Measurements from ENCODE around the gene RIT2.

The RIT2 gene

DNA sequence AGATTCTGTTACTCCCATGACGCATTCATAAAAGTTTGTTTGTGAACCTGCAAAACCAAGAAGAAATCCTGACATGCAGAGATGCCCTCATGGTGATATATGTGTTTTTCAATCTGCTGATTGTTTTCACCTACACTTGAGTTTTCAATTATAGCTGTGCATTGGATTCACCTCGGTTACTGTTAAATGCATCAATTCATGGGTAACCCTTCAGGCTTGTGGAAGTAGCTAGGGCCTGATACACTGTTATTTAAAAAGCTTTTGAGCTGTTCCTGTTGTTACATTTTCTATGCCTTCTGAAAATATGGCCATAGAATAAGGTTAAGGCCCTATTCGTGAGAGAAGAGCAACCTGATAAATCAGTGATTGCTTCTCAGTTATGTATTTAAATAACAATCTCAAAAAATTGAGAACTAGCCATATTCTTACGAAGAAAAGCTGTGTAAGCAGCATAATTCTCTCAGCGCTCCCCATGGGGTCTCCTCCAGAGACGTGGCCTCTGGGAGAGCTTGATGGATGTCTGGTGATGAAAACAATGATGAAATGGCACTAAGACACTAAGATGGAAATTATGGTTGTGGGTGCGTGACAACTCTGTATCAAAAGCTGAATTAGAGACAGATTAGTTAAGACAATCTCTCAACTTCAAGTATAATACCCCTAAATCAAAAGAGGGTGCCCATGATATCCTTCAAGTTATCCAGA lies 60.5 kb downstream of the RIT2 start:
- Histone ChIP-seq H4K20me1 (ENCODE audit: insufficient read depth, low read length) (no peaks in the 10 kb centered on the region), H3K9me3 (ENCODE audit: insufficient read depth, low read length) (no peaks in the 10 kb centered on the region), H2AFZ (ENCODE audit: low read depth, low read length) (no peak overlapping the region), H3K4me3 (ENCODE audit: low read length) (no peak overlapping the region), H3K36me3 (replicated peaks; ENCODE audit: low read depth, low read length) (no peaks in the 10 kb centered on the region), H3K27me3 (ENCODE audit: low read depth, low read length) (no peaks in the 10 kb centered on the region), H3K4me2 (ENCODE audit: low read length) (no peak overlapping the region), H3K4me1 (ENCODE audit: low read length) (no peaks in the 10 kb centered on the region), H3K9ac (ENCODE audit: low read length) (no peak overlapping the region), H3K79me2 (ENCODE audit: low read length) (no peaks in the 10 kb centered on the region), H3K27ac (ENCODE audit: low read length) (no peak overlapping the region)
- TF ChIP-seq EZH2phosphoT487 (IDR thresholded peaks at IDR 0.05; ENCODE audit: low read depth): no peak
- TF ChIP-seq, protein P1, sequence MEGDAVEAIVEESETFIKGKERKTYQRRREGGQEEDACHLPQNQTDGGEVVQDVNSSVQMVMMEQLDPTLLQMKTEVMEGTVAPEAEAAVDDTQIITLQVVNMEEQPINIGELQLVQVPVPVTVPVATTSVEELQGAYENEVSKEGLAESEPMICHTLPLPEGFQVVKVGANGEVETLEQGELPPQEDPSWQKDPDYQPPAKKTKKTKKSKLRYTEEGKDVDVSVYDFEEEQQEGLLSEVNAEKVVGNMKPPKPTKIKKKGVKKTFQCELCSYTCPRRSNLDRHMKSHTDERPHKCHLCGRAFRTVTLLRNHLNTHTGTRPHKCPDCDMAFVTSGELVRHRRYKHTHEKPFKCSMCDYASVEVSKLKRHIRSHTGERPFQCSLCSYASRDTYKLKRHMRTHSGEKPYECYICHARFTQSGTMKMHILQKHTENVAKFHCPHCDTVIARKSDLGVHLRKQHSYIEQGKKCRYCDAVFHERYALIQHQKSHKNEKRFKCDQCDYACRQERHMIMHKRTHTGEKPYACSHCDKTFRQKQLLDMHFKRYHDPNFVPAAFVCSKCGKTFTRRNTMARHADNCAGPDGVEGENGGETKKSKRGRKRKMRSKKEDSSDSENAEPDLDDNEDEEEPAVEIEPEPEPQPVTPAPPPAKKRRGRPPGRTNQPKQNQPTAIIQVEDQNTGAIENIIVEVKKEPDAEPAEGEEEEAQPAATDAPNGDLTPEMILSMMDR (IDR thresholded peaks at IDR 0.05; ENCODE audit: low read depth, low read length): no peak

DNA sequence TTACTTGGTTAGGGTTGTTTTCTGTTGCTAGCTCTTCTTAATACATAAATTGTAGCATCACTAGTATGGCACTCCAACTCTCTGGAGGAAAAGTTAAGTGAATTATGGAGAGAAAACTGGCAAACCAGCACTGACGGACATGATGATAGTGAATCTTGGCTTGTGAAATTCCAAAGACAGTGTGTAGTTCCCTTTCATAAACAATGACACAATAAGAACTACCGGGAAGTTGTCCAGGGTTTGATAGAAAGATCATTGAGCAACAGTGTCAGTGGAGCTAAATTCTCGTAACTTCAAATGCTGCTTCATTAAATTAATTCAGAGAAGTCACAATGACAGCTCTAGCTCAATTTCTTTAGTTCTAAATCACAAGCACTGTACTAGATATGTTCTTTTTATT lies 66.5 kb downstream of the RIT2 start:
- no peak overlapping the region for H3K9ac ChIP-seq (ENCODE audit: low read length)
- no peak overlapping the region for H2AFZ ChIP-seq (ENCODE audit: low read depth, low read length)
- peaks cover 13% of the 10 kb centered on the region for H3K4me1 ChIP-seq (ENCODE audit: low read length)
- no peak overlapping the region for H3K27ac ChIP-seq (ENCODE audit: low read length)
- no peaks in the 10 kb centered on the region for H3K79me2 ChIP-seq (ENCODE audit: low read length)
- no peak overlapping the region for H3K4me3 ChIP-seq (ENCODE audit: low read length)
- no peaks in the 10 kb centered on the region for H4K20me1 ChIP-seq (ENCODE audit: insufficient read depth, low read length)
- no peaks in the 10 kb centered on the region for H3K27me3 ChIP-seq (ENCODE audit: low read depth, low read length)
- H3K4me2 ChIP-seq (ENCODE audit: low read length): no peak overlapping the region
- TF ChIP-seq, protein P1 (IDR thresholded peaks at IDR 0.05; ENCODE audit: low read depth, low read length): no peak
- TF ChIP-seq EZH2phosphoT487 (IDR thresholded peaks at IDR 0.05; ENCODE audit: low read depth): no peak
- no peaks in the 10 kb centered on the region for H3K9me3 ChIP-seq (ENCODE audit: insufficient read depth, low read length)
- H3K36me3 ChIP-seq (replicated peaks; ENCODE audit: low read depth, low read length): no peaks in the 10 kb centered on the region

GRCh38 chr18:43046322-43046721 lies 69.2 kb downstream of the RIT2 start:
- H3K4me3 ChIP-seq (ENCODE audit: low read length): no peak overlapping the region
- H2AFZ ChIP-seq (ENCODE audit: low read depth, low read length): peak overlapping the region; percentile 14; the same call in 1 of the 2 replicates
- TF ChIP-seq, protein P1 (IDR thresholded peaks at IDR 0.05; ENCODE audit: low read depth, low read length): no peak
- TF ChIP-seq EZH2phosphoT487 (IDR thresholded peaks at IDR 0.05; ENCODE audit: low read depth): no peak

DNA sequence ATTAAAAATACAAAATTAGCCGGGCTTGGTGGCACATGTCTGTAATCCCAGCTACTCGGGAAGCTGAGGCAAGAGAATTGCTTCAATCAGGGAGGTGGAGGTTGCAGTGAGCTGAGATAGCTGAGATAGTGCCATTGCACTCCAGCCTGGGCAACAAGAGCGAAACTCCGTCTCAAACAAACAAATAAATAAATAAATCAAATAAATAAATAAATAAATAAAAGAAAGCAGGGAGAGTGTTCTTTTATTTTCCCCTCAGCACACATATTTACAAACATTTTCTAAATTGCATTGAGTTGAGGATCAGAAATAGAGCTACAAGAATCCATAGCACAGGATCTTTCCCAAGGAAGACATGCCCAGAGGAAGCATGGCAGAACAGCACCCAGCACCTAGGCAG lies 71.9 kb downstream of the RIT2 start:
- no peak overlapping the region for H2AFZ ChIP-seq (ENCODE audit: low read depth, low read length)

More at GRCh38 chr18:43046322-43046721, 69.2 kb downstream of the RIT2 start:
- Histone ChIP-seq H3K79me2 (ENCODE audit: low read length) (no peaks in the 10 kb centered on the region), H3K4me1 (ENCODE audit: low read length) (peaks cover 13% of the 10 kb centered on the region), H3K9ac (ENCODE audit: low read length) (no peak overlapping the region), H3K9me3 (ENCODE audit: insufficient read depth, low read length) (no peaks in the 10 kb centered on the region), H3K27me3 (ENCODE audit: low read depth, low read length) (no peaks in the 10 kb centered on the region), H3K36me3 (replicated peaks; ENCODE audit: low read depth, low read length) (no peaks in the 10 kb centered on the region), H3K4me2 (ENCODE audit: low read length) (no peak overlapping the region), H3K27ac (ENCODE audit: low read length) (no peak overlapping the region), H4K20me1 (ENCODE audit: insufficient read depth, low read length) (no peaks in the 10 kb centered on the region)

More for the DNA sequence above, 71.9 kb downstream of the RIT2 start:
- no peaks in the 10 kb centered on the region for H3K36me3 ChIP-seq (replicated peaks; ENCODE audit: low read depth, low read length)
- no peak overlapping the region for H3K4me3 ChIP-seq (ENCODE audit: low read length)
- no peak overlapping the region for H3K4me2 ChIP-seq (ENCODE audit: low read length)
- no peaks in the 10 kb centered on the region for H3K9me3 ChIP-seq (ENCODE audit: insufficient read depth, low read length)
- peaks cover 13% of the 10 kb centered on the region for H3K4me1 ChIP-seq (ENCODE audit: low read length)
- H3K9ac ChIP-seq (ENCODE audit: low read length): no peak overlapping the region
- no peaks in the 10 kb centered on the region for H3K27me3 ChIP-seq (ENCODE audit: low read depth, low read length)
- H3K27ac ChIP-seq (ENCODE audit: low read length): no peak overlapping the region
- no peaks in the 10 kb centered on the region for H4K20me1 ChIP-seq (ENCODE audit: insufficient read depth, low read length)
- no peak for TF ChIP-seq EZH2phosphoT487 (IDR thresholded peaks at IDR 0.05; ENCODE audit: low read depth)
- TF ChIP-seq, protein P1 (IDR thresholded peaks at IDR 0.05; ENCODE audit: low read depth, low read length): no peak
- no peaks in the 10 kb centered on the region for H3K79me2 ChIP-seq (ENCODE audit: low read length)

All from OCI-LY3 (cell line).